Right lobe of liver (tissue), 6 donors: ENCODE data around the gene CAND2. TPM values are rescaled to one million over a fixed set of nuclear protein-coding genes. Genes with fewer than 3 reads are reported as not detected.
"Not testable (repeated sequence)": the region's sequence is repeated elsewhere in the genome, so short reads cannot be mapped to it uniquely, and the experiment has no call there.

Experiments
- ATAC-seq, 4 donors: fragments of 200-7000 bp; cut with Tn5 transposase; one replicate each; pipeline ENCODE4 v1.9.1; 2020; ENCODE audit warnings: mild to moderate bottlenecking in 4 of 4, moderate library complexity in 4 of 4
- DNase-seq, 3 donors: peaks; one replicate each; pipeline ENCODE4 v3.0.0-alpha.2; 2020
- H3K27ac ChIP-seq, 3 donors: fragments of 200-600 bp; one replicate each; pipeline ENCODE4 v1.8.0; 2022
- H3K27me3 ChIP-seq, 2 donors: fragments of 200-600 bp; one replicate each; pipeline ENCODE4 v1.8.0; 2022
- H3K36me3 ChIP-seq, 4 donors: fragments of 200-600 bp; sonication (generic) in 1 of 4; one replicate each; pipeline versions ENCODE4 v1.5.1 to v1.8.0; 2017 to 2022; ENCODE audit warnings: control low read depth in 1 of 4
- H3K4me1 ChIP-seq, 4 donors: fragments of 200-600 bp; sonication (generic) in 1 of 4; one replicate each; pipeline versions ENCODE4 v1.5.1 to v1.8.0; 2017 to 2022; ENCODE audit warnings: control low read depth in 1 of 4
- H3K4me3 ChIP-seq, 3 donors: fragments of 200-600 bp; one replicate each; pipeline ENCODE4 v1.8.0; 2022
- H3K9me3 ChIP-seq, 4 donors: fragments of 200-600 bp; sonication (generic) in 1 of 4; one replicate each; pipeline versions ENCODE4 v1.5.1 to v1.8.0; 2017 to 2022; ENCODE audit warnings: control low read depth in 1 of 4
- POLR2A ChIP-seq: fragments of 450-650 bp; IDR thresholded peaks from one replicate; pipeline ENCODE4 v1.6.1; 2017; ENCODE audit warnings: antibody characterized with exemption, mild to moderate bottlenecking
- WGBS: methylation state at CpG from one replicate; pipeline ENCODE4 v1.1.6; 2018; ENCODE audit warnings: low coverage, low lambda C conversion rate; ENCODE audit not compliant: insufficient coverage; ENCODE audit errors: missing lambda C conversion rate; 5-methylcytosine and 5-hydroxymethylcytosine counted together
- intact Hi-C, 2 donors: fragments of 100-400 bp; cut with DNase I; formaldehyde crosslinking; loops; one replicate each; pipeline versions ENCODE4 v1.11.2 to v1.14.1; 2022
- total RNA-seq, 6 experiments: library from RNA; depleted of rRNA in 2 of 6; stranded (reverse); fragments of >200 nt in 2 of 6; fragmentation: NEBNext Ultra II Directional in 3 of 6; extraction: Animal tissue kit (Norgen Biotek cat#: 25700) in 3 of 6; gene quantifications; one replicate each; pipeline versions ENCODE4 v1.1.0 to v1.2.4, GENCODE V29; 2016 to 2023
- TF ChIP-seq, protein P1 (sequence below), 4 donors: fragments of 200-600 bp in 3 of 4; fragments of 450-650 bp in 1 of 4; IDR thresholded peaks; one replicate each; pipeline versions ENCODE4 v1.5.1 to v1.8.0; 2016 to 2022; ENCODE audit warnings: antibody characterized with exemption in 4 of 4, mild to moderate bottlenecking in 2 of 4
- donor health status: DM: no; HTN: yes; CAD: no.
- donor health status: DM: no; HTN: no; CAD: no.
- donor health status: DM: no; HTN: no; CAD: no.
- donor health status: DM: no; HTN: yes; CAD: no.
- donor health status: DM: no; HTN: yes; CAD: no.

Gene CAND2
- total RNA-seq, 6 experiments from 2014 or later = 0.61 to 4.4 (median 0.77) TPM

DNA sequence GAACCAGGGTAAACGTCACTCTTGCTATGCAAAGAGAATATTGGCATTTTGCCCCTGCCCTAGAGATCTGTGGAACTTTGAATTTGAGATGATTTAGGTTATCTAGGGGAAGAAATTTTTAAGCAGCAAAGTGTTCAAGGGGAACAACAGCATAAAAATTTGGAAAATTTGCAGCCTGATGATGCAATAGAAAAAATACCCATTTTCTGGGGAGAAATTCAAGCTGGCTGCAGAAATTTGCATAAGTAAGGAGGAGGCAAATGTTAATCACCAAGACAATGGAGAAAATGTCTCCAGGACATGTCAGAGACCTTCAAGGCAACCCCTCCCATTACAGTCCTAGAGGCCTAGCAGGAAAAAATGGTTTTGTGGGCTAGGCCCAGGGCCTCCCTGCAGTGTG, 49.3 kb downstream of the CAND2 start:
- TF ChIP-seq, protein P1, sequence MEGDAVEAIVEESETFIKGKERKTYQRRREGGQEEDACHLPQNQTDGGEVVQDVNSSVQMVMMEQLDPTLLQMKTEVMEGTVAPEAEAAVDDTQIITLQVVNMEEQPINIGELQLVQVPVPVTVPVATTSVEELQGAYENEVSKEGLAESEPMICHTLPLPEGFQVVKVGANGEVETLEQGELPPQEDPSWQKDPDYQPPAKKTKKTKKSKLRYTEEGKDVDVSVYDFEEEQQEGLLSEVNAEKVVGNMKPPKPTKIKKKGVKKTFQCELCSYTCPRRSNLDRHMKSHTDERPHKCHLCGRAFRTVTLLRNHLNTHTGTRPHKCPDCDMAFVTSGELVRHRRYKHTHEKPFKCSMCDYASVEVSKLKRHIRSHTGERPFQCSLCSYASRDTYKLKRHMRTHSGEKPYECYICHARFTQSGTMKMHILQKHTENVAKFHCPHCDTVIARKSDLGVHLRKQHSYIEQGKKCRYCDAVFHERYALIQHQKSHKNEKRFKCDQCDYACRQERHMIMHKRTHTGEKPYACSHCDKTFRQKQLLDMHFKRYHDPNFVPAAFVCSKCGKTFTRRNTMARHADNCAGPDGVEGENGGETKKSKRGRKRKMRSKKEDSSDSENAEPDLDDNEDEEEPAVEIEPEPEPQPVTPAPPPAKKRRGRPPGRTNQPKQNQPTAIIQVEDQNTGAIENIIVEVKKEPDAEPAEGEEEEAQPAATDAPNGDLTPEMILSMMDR (IDR thresholded peaks at IDR 0.05) = no peak
- TF ChIP-seq POLR2A = no peak
- Histone ChIP-seq H3K36me3 (no peaks in the 10 kb centered on the region), H3K4me3 (no peak overlapping the region), H3K27me3 (no peaks in the 10 kb centered on the region), H3K9me3 (no peaks in the 10 kb centered on the region), H3K4me1 (no peaks in the 10 kb centered on the region), H3K27ac (no peak overlapping the region)
- WGBS = 33% methylated on average over 1 of the region's 1 CpG
- ATAC-seq = no peak
- DNase-seq = no peak
- intact Hi-C loops = no loop called here

DNA sequence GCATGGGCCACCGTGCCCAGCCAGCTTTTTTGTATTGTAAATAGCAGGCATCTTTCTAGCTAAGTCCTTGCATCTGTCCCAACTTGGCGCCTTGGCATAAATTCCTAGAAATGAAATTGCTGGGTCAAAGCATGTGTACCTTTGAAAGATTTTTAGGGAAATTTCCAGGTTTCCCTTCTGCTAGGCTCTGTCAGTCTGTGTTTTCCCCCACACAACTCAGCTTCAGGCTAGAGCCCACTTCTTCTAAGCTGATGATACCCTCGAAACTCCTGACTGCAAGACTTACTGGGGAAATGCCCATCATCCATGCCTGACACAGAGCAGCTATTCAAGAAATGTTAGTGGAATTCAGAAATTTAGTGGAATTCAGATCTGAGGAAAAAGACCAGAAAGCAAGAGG, 55.7 kb downstream of the CAND2 start:
- Histone ChIP-seq H3K4me1 (no peaks in the 10 kb centered on the region), H3K27ac (no peak overlapping the region), H3K27me3 (no peaks in the 10 kb centered on the region), H3K36me3 (no peaks in the 10 kb centered on the region), H3K9me3 (no peaks in the 10 kb centered on the region), H3K4me3 (no peak overlapping the region)
- intact Hi-C loops = no loop called here
- 67% methylated on average over 3 of the region's 3 CpGs for WGBS
- no peak for DNase-seq
- no peak for TF ChIP-seq POLR2A
- TF ChIP-seq, protein P1 (IDR thresholded peaks at IDR 0.05) = no peak
- no peak for ATAC-seq

DNA sequence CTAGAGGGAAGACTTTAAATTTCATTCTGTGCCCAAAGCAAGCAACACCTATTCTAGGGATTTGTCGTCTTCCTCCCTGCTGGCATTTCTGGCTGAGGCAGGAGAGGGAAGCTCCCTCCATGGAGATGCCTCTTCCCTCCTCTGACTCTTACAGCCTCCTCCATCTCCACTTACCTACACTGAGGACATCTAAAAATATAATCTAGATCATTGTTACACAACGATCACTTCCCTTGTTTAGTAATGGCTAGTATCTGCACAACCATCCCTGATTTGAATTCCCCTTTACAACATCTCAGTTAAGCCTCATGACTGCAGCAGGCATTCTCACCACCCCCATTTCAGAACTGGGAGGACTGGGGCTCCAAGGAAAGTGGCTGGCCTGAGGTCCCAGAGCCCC, 57.4 kb downstream of the CAND2 start:
- H3K36me3 ChIP-seq, H3K4me3 ChIP-seq, H3K4me1 ChIP-seq, H3K27me3 ChIP-seq, H3K27ac ChIP-seq, ATAC-seq, intact Hi-C loops, DNase-seq, H3K9me3 ChIP-seq: not testable (repeated sequence)
- 64% methylated on average over 1 of the region's 2 CpGs for WGBS

DNA sequence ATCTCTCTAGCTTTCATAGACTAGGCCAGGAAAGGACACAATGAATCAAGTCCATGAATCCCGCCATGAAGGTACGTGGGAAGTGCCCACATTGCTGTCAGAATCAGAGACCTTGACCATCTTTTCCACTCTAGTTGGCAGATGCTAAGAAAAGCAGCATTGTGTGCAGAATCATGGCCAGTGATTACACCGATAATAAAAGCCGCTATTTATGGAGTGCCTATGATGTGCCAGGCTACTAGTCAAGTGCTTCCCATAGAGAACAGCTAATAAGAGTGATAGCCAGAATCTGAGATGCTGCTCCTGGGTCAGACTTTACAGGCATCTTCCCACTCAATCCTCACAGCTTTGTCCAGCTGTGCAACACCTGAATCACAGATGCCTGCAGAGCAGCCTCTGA, 58.1 kb downstream of the CAND2 start:
- Histone ChIP-seq H3K4me3 (no peak overlapping the region), H3K9me3 (no peaks in the 10 kb centered on the region), H3K36me3 (no peaks in the 10 kb centered on the region), H3K27me3 (no peaks in the 10 kb centered on the region), H3K4me1 (no peaks in the 10 kb centered on the region), H3K27ac (no peak overlapping the region)
- intact Hi-C loops = no loop called here
- DNase-seq (no peak), ATAC-seq (no peak)
- WGBS = 90% methylated on average over 4 of the region's 4 CpGs
- TF ChIP-seq POLR2A = no peak
- TF ChIP-seq, protein P1 (IDR thresholded peaks at IDR 0.05) = no peak

DNA sequence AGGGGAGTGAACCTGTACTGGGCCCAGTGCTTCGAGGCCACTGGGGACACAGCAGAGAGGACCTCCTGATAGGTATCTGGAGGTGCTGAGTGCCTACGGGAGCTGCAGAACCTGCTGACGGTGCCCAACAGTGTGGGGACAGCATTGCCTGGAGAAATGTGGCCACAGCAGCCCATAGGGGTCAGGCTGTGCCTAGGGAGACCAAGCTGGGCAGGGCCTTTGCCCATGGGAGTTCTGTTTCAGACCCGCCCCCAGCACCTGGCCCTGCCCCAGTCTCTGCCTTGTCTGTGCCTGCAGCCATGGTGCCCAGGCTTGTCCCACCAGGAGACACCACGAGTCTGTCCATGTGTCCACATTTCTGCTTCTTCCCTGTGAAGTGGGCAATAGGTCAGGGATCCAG, 60.1 kb downstream of the CAND2 start:
- DNase-seq = no peak

More for the DNA sequence above, 60.1 kb downstream of the CAND2 start:
- peak in 1 of 4 donors; percentile 7 for ATAC-seq
- Histone ChIP-seq H3K27ac (no peak overlapping the region), H3K36me3 (no peaks in the 10 kb centered on the region), H3K27me3 (no peaks in the 10 kb centered on the region), H3K9me3 (no peaks in the 10 kb centered on the region), H3K4me3 (no peak overlapping the region), H3K4me1 (no peaks in the 10 kb centered on the region)
- TF ChIP-seq, protein P1 (IDR thresholded peaks at IDR 0.05) = no peak
- TF ChIP-seq POLR2A = no peak
- intact Hi-C loops = no loop called here
- WGBS = no CpG with 5 or more reads among the region's 5 CpGs
